Measurements from ENCODE around the gene ASGR2. TPM values are rescaled to one million over a fixed set of nuclear protein-coding genes. Genes with fewer than 3 reads are reported as not detected.

ASGR2 gene
- total and polyA plus RNA-seq, 8 donors, result 0.73 to 2.2 (median 1.4) TPM; not detected in 5

GRCh38 chr17:7084088-7084487 is 30.5 kb downstream of the ASGR2 start:
- WGBS, 5 donors, result 21 to 37% (median 27%) methylated on average over 7 of the region's 7 CpGs
- Histone ChIP-seq H3K27me3 (peaks cover 0 to 17% (median 0%) of the 10 kb centered on the region in 3 donors), H3K36me3 (no peaks in the 10 kb centered on the region), H3K9me3 (no peaks in the 10 kb centered on the region), H3K27ac (no peak overlapping the region), H3K4me3 (no peak overlapping the region), H3K4me1 (peaks cover 0 to 6% (median 0%) of the 10 kb centered on the region in 4 donors)
- intact Hi-C loops (cut with DNase I; ENCODE audit: low total_unique reads), result no loop called here
- DNase-seq, result no peak
- TF ChIP-seq POLR2A (IDR thresholded peaks at IDR 0.05), result no peak
- TF ChIP-seq CTCF (IDR thresholded peaks at IDR 0.05), result no peak
- no peak for TF ChIP-seq POLR2AphosphoS5 (IDR thresholded peaks at IDR 0.05)
- TF ChIP-seq EP300 (IDR thresholded peaks at IDR 0.05), result no peak

GRCh38 chr17:7083592-7083991 is 31.0 kb downstream of the ASGR2 start:
- Histone ChIP-seq H3K27me3 (peaks cover 0 to 15% (median 0%) of the 10 kb centered on the region in 3 donors), H3K36me3 (no peaks in the 10 kb centered on the region), H3K27ac (no peak overlapping the region), H3K9me3 (no peaks in the 10 kb centered on the region), H3K4me3 (no peak overlapping the region), H3K4me1 (peaks cover 0 to 6% (median 0%) of the 10 kb centered on the region in 4 donors)
- DNase-seq, result no peak
- 76 to 80% (median 79%) methylated on average over 4 of the region's 4 CpGs for WGBS, 5 donors
- intact Hi-C loops (cut with DNase I; ENCODE audit: low total_unique reads), result no loop called here
- TF ChIP-seq POLR2AphosphoS5 (IDR thresholded peaks at IDR 0.05) (no peak), CTCF (IDR thresholded peaks at IDR 0.05) (no peak), POLR2A (IDR thresholded peaks at IDR 0.05) (no peak), EP300 (IDR thresholded peaks at IDR 0.05) (no peak)

GRCh38 chr17:7081341-7082062 is 33.1 kb downstream of the ASGR2 start:
- Histone ChIP-seq H3K4me1 (peaks cover 0 to 6% (median 0%) of the 10 kb centered on the region in 4 donors), H3K4me3 (no peak overlapping the region), H3K36me3 (no peaks in the 10 kb centered on the region), H3K27ac (no peak overlapping the region), H3K27me3 (peaks cover 0 to 12% (median 0%) of the 10 kb centered on the region in 3 donors), H3K9me3 (no peaks in the 10 kb centered on the region)
- peak in 1 of 2 donors; percentile 36 for DNase-seq
- TF ChIP-seq CTCF (IDR thresholded peaks at IDR 0.05), result no peak
- intact Hi-C loops (cut with DNase I; ENCODE audit: low total_unique reads), result no loop called here
- WGBS, 5 donors, result 82 to 90% (median 84%) methylated on average over 16 of the region's 16 CpGs

DNA sequence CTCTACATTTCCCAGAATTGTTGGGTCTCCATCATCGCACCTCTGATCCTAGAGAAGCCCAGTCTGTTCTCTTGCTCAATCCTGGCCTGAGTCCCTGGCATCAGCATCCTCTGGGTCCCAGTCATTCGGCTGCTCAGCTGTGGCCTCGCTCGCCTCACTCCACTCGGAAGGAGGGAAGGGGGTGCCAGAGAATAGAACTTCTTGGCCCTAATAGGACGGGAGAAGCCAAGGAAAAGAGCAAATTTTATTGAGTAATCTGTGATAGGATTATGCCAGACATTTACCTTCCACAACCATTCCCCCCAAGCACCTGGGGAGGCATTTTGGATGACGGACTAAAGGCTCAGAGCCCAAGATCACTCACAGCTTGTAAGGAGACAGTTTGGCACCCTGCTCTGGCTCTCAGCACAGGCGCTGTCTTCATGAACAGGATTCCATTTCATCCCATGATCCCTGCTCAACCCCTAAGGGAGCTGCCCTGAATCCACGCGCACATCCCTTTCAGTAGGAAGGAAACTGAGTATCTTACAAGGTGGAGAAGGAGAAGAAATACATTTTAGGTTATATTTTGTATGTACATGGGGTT is 34.1 kb downstream of the ASGR2 start:
- Histone ChIP-seq H3K36me3 (no peaks in the 10 kb centered on the region), H3K4me1 (peaks cover 0 to 6% (median 0%) of the 10 kb centered on the region in 4 donors), H3K4me3 (no peak overlapping the region), H3K27me3 (peaks cover 0 to 6% (median 0%) of the 10 kb centered on the region in 3 donors), H3K9me3 (no peaks in the 10 kb centered on the region), H3K27ac (peak overlapping the region in 3 of 5 donors; percentile 17 to 42 (median 24))
- TF ChIP-seq EP300 (IDR thresholded peaks at IDR 0.05) (no peak), CTCF (IDR thresholded peaks at IDR 0.05) (no peak), POLR2A (IDR thresholded peaks at IDR 0.05) (no peak), POLR2AphosphoS5 (IDR thresholded peaks at IDR 0.05) (no peak)
- intact Hi-C loops (cut with DNase I; ENCODE audit: low total_unique reads), result no loop called here
- no peak for DNase-seq
- WGBS, 5 donors, result 63 to 77% (median 72%) methylated on average over 10 of the region's 10 CpGs

Measured in stomach (tissue), 9 donors.